ENCODE results near the gene UBE3A. TPM values are rescaled to one million over a fixed set of nuclear protein-coding genes. Genes with fewer than 3 reads are reported as not detected.

Gene UBE3A
- total and polyA plus RNA-seq, 3 donors from 2014 or later: 77.3 to 103 (median 86.5) TPM

DNA sequence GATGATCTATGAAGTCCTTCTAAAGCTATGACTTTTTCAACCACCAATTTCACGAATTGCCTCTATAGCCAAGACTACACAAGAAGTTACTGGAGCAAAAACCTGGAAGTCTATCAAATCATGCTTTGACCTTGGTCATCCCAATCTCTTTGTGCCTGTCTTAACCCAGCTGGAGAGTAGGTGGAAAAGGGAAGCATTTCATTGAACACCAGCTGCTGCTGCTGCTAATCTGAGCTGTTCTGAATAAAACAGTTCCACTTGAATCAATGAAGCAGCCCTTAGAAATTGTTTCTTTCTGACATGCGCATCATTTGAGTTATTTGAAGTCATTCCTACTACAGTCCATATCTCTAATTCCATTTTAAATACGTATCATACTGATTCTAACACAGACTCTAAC, 7.3 kb upstream of the UBE3A start:
- Histone ChIP-seq H3K27me3 (no peaks in the 10 kb centered on the region), H3K4me1 (no peaks in the 10 kb centered on the region), H3K9me3 (no peaks in the 10 kb centered on the region), H3K4me3 (no peak overlapping the region), H3K36me3 (ENCODE audit: low read depth, missing control alignments) (no peaks in the 10 kb centered on the region), H3K27ac (no peak overlapping the region)
- TF ChIP-seq, protein P1, sequence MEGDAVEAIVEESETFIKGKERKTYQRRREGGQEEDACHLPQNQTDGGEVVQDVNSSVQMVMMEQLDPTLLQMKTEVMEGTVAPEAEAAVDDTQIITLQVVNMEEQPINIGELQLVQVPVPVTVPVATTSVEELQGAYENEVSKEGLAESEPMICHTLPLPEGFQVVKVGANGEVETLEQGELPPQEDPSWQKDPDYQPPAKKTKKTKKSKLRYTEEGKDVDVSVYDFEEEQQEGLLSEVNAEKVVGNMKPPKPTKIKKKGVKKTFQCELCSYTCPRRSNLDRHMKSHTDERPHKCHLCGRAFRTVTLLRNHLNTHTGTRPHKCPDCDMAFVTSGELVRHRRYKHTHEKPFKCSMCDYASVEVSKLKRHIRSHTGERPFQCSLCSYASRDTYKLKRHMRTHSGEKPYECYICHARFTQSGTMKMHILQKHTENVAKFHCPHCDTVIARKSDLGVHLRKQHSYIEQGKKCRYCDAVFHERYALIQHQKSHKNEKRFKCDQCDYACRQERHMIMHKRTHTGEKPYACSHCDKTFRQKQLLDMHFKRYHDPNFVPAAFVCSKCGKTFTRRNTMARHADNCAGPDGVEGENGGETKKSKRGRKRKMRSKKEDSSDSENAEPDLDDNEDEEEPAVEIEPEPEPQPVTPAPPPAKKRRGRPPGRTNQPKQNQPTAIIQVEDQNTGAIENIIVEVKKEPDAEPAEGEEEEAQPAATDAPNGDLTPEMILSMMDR (IDR thresholded peaks at IDR 0.05): no peak
- TF ChIP-seq POLR2A (IDR thresholded peaks at IDR 0.05): no peak
- 64 to 72% methylated on average over 3 of the region's 3 CpGs for WGBS, 2 donors
- intact Hi-C loops (cut with DNase I; ENCODE audit: low total_unique reads): no loop called here
- DNase-seq: no peak

- no peak for DNase-seq
- Histone ChIP-seq H3K4me3 (no peak overlapping the region), H3K4me1 (no peaks in the 10 kb centered on the region), H3K36me3 (ENCODE audit: low read depth, missing control alignments) (no peaks in the 10 kb centered on the region), H3K27me3 (no peaks in the 10 kb centered on the region), H3K9me3 (no peaks in the 10 kb centered on the region), H3K27ac (no peak overlapping the region)
- WGBS, 2 donors: 90 to 95% methylated on average over 4 of the region's 4 CpGs
- TF ChIP-seq, protein P1 (IDR thresholded peaks at IDR 0.05): no peak
- intact Hi-C loops (cut with DNase I; ENCODE audit: low total_unique reads): no loop called here
Measured at GRCh38 chr15:25445412-25445811, 6.6 kb upstream of the UBE3A start.

- Histone ChIP-seq H3K4me1 (peaks cover 3% of the 10 kb centered on the region), H3K36me3 (ENCODE audit: low read depth, missing control alignments) (no peaks in the 10 kb centered on the region), H3K4me3 (no peak overlapping the region), H3K27ac (no peak overlapping the region), H3K27me3 (no peaks in the 10 kb centered on the region), H3K9me3 (no peaks in the 10 kb centered on the region)
- TF ChIP-seq POLR2A (IDR thresholded peaks at IDR 0.05): no peak
- TF ChIP-seq, protein P1 (IDR thresholded peaks at IDR 0.05): no peak
- no peak for DNase-seq
- intact Hi-C loops (cut with DNase I; ENCODE audit: low total_unique reads): no loop called here
Measured at GRCh38 chr15:25441111-25441510, 2.3 kb upstream of the UBE3A start.

DNA sequence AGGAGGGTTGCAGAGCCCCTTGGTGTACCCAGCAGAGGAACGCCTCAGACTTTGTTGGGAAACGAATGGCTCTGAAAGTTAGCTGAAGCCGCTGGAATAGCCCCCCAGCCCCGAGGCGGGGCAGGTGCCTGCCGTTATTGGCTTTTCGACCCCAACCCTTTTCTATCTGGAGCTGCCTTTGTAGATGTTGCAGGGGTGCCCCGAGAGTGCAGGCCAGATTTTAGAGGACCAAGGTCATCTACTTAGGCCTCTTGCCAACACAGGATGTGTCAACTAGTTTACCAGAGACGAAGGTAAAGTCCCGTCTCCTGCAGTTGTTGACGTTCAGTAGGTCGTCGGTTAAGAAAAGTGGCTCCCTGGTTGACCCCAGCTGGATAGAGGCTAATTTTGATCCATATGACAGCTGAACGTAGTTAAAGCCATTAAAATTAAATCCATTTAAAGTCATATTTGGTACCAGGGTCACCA, 579 bp upstream of the UBE3A start:
- DNase-seq: peak; percentile 32
- peaks cover 7% of the 10 kb centered on the region for H3K4me1 ChIP-seq
- TF ChIP-seq, protein P1 (IDR thresholded peaks at IDR 0.05): no peak
- no peak for TF ChIP-seq POLR2A (IDR thresholded peaks at IDR 0.05)
- no peaks in the 10 kb centered on the region for H3K9me3 ChIP-seq
- no peaks in the 10 kb centered on the region for H3K27me3 ChIP-seq
- 2 to 3% methylated on average over 11 to 14 of the region's 14 CpGs for WGBS, 2 donors
- peak overlapping the region; percentile 97 to 99 for H3K4me3 ChIP-seq
- intact Hi-C loops (cut with DNase I; ENCODE audit: low total_unique reads): loop anchor here (5.0 kb wide), 1 partner anchor 477 kb away; no protein-coding TSS in a partner anchor
- peak overlapping the region; percentile 98 to 99 for H3K27ac ChIP-seq
- H3K36me3 ChIP-seq (ENCODE audit: low read depth, missing control alignments): no peaks in the 10 kb centered on the region
